ENCODE results near the gene ZFC3H1. TPM values are rescaled to one million over a fixed set of nuclear protein-coding genes. Genes with fewer than 3 reads are reported as not detected.

The ZFC3H1 gene
- total RNA-seq, 2 donors from 2014 or later, result 20.8 to 45.2 TPM

GRCh38 chr12:71655495-71655894, 8.2 kb downstream of the ZFC3H1 start:
- 64% methylated on average over 1 of the region's 1 CpG for WGBS
- no peak for DNase-seq (ENCODE audit: low spot score)
- Histone ChIP-seq H3K9me3 (no peaks in the 10 kb centered on the region), H3K4me1 (replicated peaks) (no peaks in the 10 kb centered on the region), H3K4me3 (no peak overlapping the region), H3K27me3 (replicated peaks; ENCODE audit: insufficient read depth) (no peaks in the 10 kb centered on the region), H3K27ac (no peak overlapping the region), H3K36me3 (no peaks in the 10 kb centered on the region)
- intact Hi-C loops (cut with DNase I), result no loop called here
- TF ChIP-seq POLR2AphosphoS5 (IDR thresholded peaks at IDR 0.05) (no peak), CTCF (IDR thresholded peaks at IDR 0.05) (no peak), POLR2A (IDR thresholded peaks at IDR 0.05) (no peak)

- Histone ChIP-seq H3K9me3 (no peaks in the 10 kb centered on the region), H3K4me3 (no peak overlapping the region), H3K4me1 (replicated peaks) (no peaks in the 10 kb centered on the region), H3K36me3 (no peaks in the 10 kb centered on the region), H3K27ac (no peak overlapping the region), H3K27me3 (replicated peaks; ENCODE audit: insufficient read depth) (no peaks in the 10 kb centered on the region)
- no peak for DNase-seq (ENCODE audit: low spot score)
- 82% methylated on average over 3 of the region's 3 CpGs for WGBS
- no peak for TF ChIP-seq CTCF (IDR thresholded peaks at IDR 0.05)
- no peak for TF ChIP-seq POLR2A (IDR thresholded peaks at IDR 0.05)
- no peak for TF ChIP-seq POLR2AphosphoS5 (IDR thresholded peaks at IDR 0.05)
- intact Hi-C loops (cut with DNase I), result no loop called here
These were observed 9.4 kb downstream of the ZFC3H1 start for GRCh38 chr12:71654200-71654599.

GRCh38 chr12:71653137-71653536, 10.5 kb downstream of the ZFC3H1 start:
- no peak for TF ChIP-seq CTCF (IDR thresholded peaks at IDR 0.05)
- no peak for TF ChIP-seq POLR2A (IDR thresholded peaks at IDR 0.05)
- TF ChIP-seq POLR2AphosphoS5 (IDR thresholded peaks at IDR 0.05), result no peak
- Histone ChIP-seq H3K27me3 (replicated peaks; ENCODE audit: insufficient read depth) (no peaks in the 10 kb centered on the region), H3K4me1 (replicated peaks) (no peaks in the 10 kb centered on the region), H3K9me3 (no peaks in the 10 kb centered on the region), H3K27ac (no peak overlapping the region), H3K4me3 (no peak overlapping the region), H3K36me3 (no peaks in the 10 kb centered on the region)
- WGBS, result 90% methylated on average over 2 of the region's 2 CpGs
- DNase-seq (ENCODE audit: low spot score), result no peak
- intact Hi-C loops (cut with DNase I), result no loop called here

- 86% methylated on average over 1 of the region's 1 CpG for WGBS
- no peaks in the 10 kb centered on the region for H3K4me1 ChIP-seq (replicated peaks)
- H3K27me3 ChIP-seq (replicated peaks; ENCODE audit: insufficient read depth), result no peaks in the 10 kb centered on the region
These were observed 11.0 kb downstream of the ZFC3H1 start for GRCh38 chr12:71652656-71653055.

More at GRCh38 chr12:71652656-71653055, 11.0 kb downstream of the ZFC3H1 start:
- Histone ChIP-seq H3K4me3 (no peak overlapping the region), H3K36me3 (no peaks in the 10 kb centered on the region), H3K27ac (no peak overlapping the region), H3K9me3 (no peaks in the 10 kb centered on the region)
- DNase-seq (ENCODE audit: low spot score), result no peak
- intact Hi-C loops (cut with DNase I), result no loop called here
- TF ChIP-seq POLR2AphosphoS5 (IDR thresholded peaks at IDR 0.05) (no peak), CTCF (IDR thresholded peaks at IDR 0.05) (no peak), POLR2A (IDR thresholded peaks at IDR 0.05) (no peak)
